ENCODE results near the gene ELOVL5.

Gene ELOVL5

GRCh38 chr6:53313784-53314400 is 34.9 kb downstream of the ELOVL5 start:
- no peak for TF ChIP-seq POLR2AphosphoS5 (IDR thresholded peaks at IDR 0.05; ENCODE audit: low read depth, low read length)
- TF ChIP-seq SIN3A (IDR thresholded peaks at IDR 0.05; ENCODE audit: borderline replicate concordance, insufficient read depth, low read length), result 0 out of 2 replicates have a peak, but pooled peaks have one; percentile 59
- no peak for TF ChIP-seq TAF1 (IDR thresholded peaks at IDR 0.05; ENCODE audit: borderline replicate concordance, insufficient read depth, low read length)
- TF ChIP-seq FOXP2 (optimal IDR thresholded peaks at IDR 0.05; ENCODE audit: borderline replicate concordance, extremely low read depth, extremely low read length, insufficient read depth), result no peak

GRCh38 chr6:53312355-53312754 is 36.4 kb downstream of the ELOVL5 start:
- TF ChIP-seq FOXP2 (optimal IDR thresholded peaks at IDR 0.05; ENCODE audit: borderline replicate concordance, extremely low read depth, extremely low read length, insufficient read depth) (no peak), SIN3A (IDR thresholded peaks at IDR 0.05; ENCODE audit: borderline replicate concordance, insufficient read depth, low read length) (no peak), TAF1 (IDR thresholded peaks at IDR 0.05; ENCODE audit: borderline replicate concordance, insufficient read depth, low read length) (no peak), POLR2AphosphoS5 (IDR thresholded peaks at IDR 0.05; ENCODE audit: low read depth, low read length) (no peak), REST (IDR thresholded peaks at IDR 0.05; ENCODE audit: insufficient read depth in 1 of 2, low read depth in 2 of 2, low read length in 2 of 2) (no peak)

- TF ChIP-seq FOXP2 (optimal IDR thresholded peaks at IDR 0.05; ENCODE audit: borderline replicate concordance, extremely low read depth, extremely low read length, insufficient read depth) (no peak), TAF1 (IDR thresholded peaks at IDR 0.05; ENCODE audit: borderline replicate concordance, insufficient read depth, low read length) (no peak), REST (IDR thresholded peaks at IDR 0.05; ENCODE audit: insufficient read depth in 1 of 2, low read depth in 2 of 2, low read length in 2 of 2) (no peak), SIN3A (IDR thresholded peaks at IDR 0.05; ENCODE audit: borderline replicate concordance, insufficient read depth, low read length) (no peak), POLR2AphosphoS5 (IDR thresholded peaks at IDR 0.05; ENCODE audit: low read depth, low read length) (no peak)
Measured at GRCh38 chr6:53311586-53311935, 37.2 kb downstream of the ELOVL5 start.

GRCh38 chr6:53310771-53311585 is 37.8 kb downstream of the ELOVL5 start:
- TF ChIP-seq REST (IDR thresholded peaks at IDR 0.05; ENCODE audit: insufficient read depth in 1 of 2, low read depth in 2 of 2, low read length in 2 of 2), result no peak
- TF ChIP-seq POLR2AphosphoS5 (IDR thresholded peaks at IDR 0.05; ENCODE audit: low read depth, low read length), result no peak
- TF ChIP-seq SIN3A (IDR thresholded peaks at IDR 0.05; ENCODE audit: borderline replicate concordance, insufficient read depth, low read length), result no peak
- no peak for TF ChIP-seq FOXP2 (optimal IDR thresholded peaks at IDR 0.05; ENCODE audit: borderline replicate concordance, extremely low read depth, extremely low read length, insufficient read depth)
- no peak for TF ChIP-seq TAF1 (IDR thresholded peaks at IDR 0.05; ENCODE audit: borderline replicate concordance, insufficient read depth, low read length)

- TF ChIP-seq FOXP2 (optimal IDR thresholded peaks at IDR 0.05; ENCODE audit: borderline replicate concordance, extremely low read depth, extremely low read length, insufficient read depth), result no peak
- TF ChIP-seq POLR2AphosphoS5 (IDR thresholded peaks at IDR 0.05; ENCODE audit: low read depth, low read length), result no peak
- no peak for TF ChIP-seq REST (IDR thresholded peaks at IDR 0.05; ENCODE audit: insufficient read depth in 1 of 2, low read depth in 2 of 2, low read length in 2 of 2)
- no peak for TF ChIP-seq TAF1 (IDR thresholded peaks at IDR 0.05; ENCODE audit: borderline replicate concordance, insufficient read depth, low read length)
- no peak for TF ChIP-seq SIN3A (IDR thresholded peaks at IDR 0.05; ENCODE audit: borderline replicate concordance, insufficient read depth, low read length)
Measured at GRCh38 chr6:53309901-53310300, 38.8 kb downstream of the ELOVL5 start.
